Fibroblast of skin of back (primary cell): ENCODE results near the gene CPED1.
A peak's percentile ranks its signal among the peaks of the same experiment; 100 is the strongest.
"Not testable (repeated sequence)": the region's sequence is repeated elsewhere in the genome, so short reads cannot be mapped to it uniquely, and the experiment has no call there.

Source experiments
- DNase-seq: peaks from one replicate; pipeline ENCODE4 v3.0.0-alpha.2; 2013

The CPED1 gene

GRCh38 chr7:121020249-121020988, 31.9 kb downstream of the CPED1 start:
- peak; percentile 64 for DNase-seq

GRCh38 chr7:121020989-121021969, 32.8 kb downstream of the CPED1 start:
- DNase-seq = no peak

GRCh38 chr7:121023194-121023593, 34.7 kb downstream of the CPED1 start:
- no peak for DNase-seq

GRCh38 chr7:121023683-121024511, 35.4 kb downstream of the CPED1 start:
- no peak for DNase-seq

GRCh38 chr7:121024611-121025010, 36.1 kb downstream of the CPED1 start:
- DNase-seq = no peak

GRCh38 chr7:121026159-121026558, 37.6 kb downstream of the CPED1 start:
- DNase-seq = no peak

GRCh38 chr7:121026577-121027111, 38.1 kb downstream of the CPED1 start:
- DNase-seq = no peak

- DNase-seq = no peak
These were observed 39.5 kb downstream of the CPED1 start for GRCh38 chr7:121027761-121028669.

GRCh38 chr7:121029302-121029701, 40.8 kb downstream of the CPED1 start:
- no peak for DNase-seq

- no peak for DNase-seq
These were observed 41.8 kb downstream of the CPED1 start for GRCh38 chr7:121030308-121030707.

- DNase-seq = peak; percentile 29
These were observed 44.3 kb downstream of the CPED1 start for GRCh38 chr7:121032645-121033460.

GRCh38 chr7:121034929-121035328, 46.4 kb downstream of the CPED1 start:
- DNase-seq = no peak

GRCh38 chr7:121036776-121037175, 48.3 kb downstream of the CPED1 start:
- DNase-seq = not testable (repeated sequence)

- not testable (repeated sequence) for DNase-seq
These were observed 48.8 kb downstream of the CPED1 start for GRCh38 chr7:121037329-121037728.

GRCh38 chr7:121037957-121038716, 49.6 kb downstream of the CPED1 start:
- no peak for DNase-seq

- DNase-seq = no peak
These were observed 50.4 kb downstream of the CPED1 start for GRCh38 chr7:121038717-121039509.

GRCh38 chr7:121039510-121039822, 51.0 kb downstream of the CPED1 start:
- DNase-seq = no peak

- DNase-seq = no peak
These were observed 51.5 kb downstream of the CPED1 start for GRCh38 chr7:121039994-121040393.
